IMR-90 (cell line): ENCODE data around the gene DPP6. TPM values are rescaled to one million over a fixed set of nuclear protein-coding genes. Genes with fewer than 3 reads are reported as not detected.

Experiments
- ATAC-seq: fragments of 200-7000 bp; cut with Tn5 transposase; 2 replicates; pipeline ENCODE4 v1.9.1; 2020; ENCODE audit warnings: low read depth, mild to moderate bottlenecking, moderate library complexity
- BruUV-seq: library from RNA; stranded (reverse); fragments of 400-500 nt; replicated peaks from 2 replicates; lab custom pipeline; 2021; lab: Mats Ljungman, UMichigan
- CTCF ChIA-PET: fragments of 300-600 bp; formaldehyde crosslinking; extraction: SDS; loops from one replicate; lab custom pipeline; 2021; ENCODE audit warnings: antibody characterized with exemption; lab: Yijun Ruan, JAX
- POLR2A ChIA-PET: fragments of 300-600 bp; sonication (Branson Sonifier 250); formaldehyde crosslinking; loops from one replicate; lab custom pipeline; 2022; ENCODE audit warnings: antibody characterized with exemption; ENCODE audit not compliant: unreplicated experiment; lab: Charles Lee
- DNase-seq: peaks from one replicate; pipeline ENCODE4 v3.0.0; 2013
- H2AFZ ChIP-seq: replicated peaks from 2 replicates; pipeline ENCODE3; 2013; ENCODE audit warnings: low read length, mild to moderate bottlenecking; ENCODE audit not compliant: poor library complexity
- H2AK5ac ChIP-seq: 2 replicates; pipeline ENCODE4 v1.6.1; 2013; ENCODE audit warnings: low read depth, low read length, inconsistent platforms
- H2AK9ac ChIP-seq: replicated peaks from 2 replicates; pipeline ENCODE3; 2013; ENCODE audit warnings: mild to moderate bottlenecking, low read depth, low read length, moderate library complexity; ENCODE audit not compliant: poor library complexity
- H2BK120ac ChIP-seq: 2 replicates; pipeline ENCODE4 v1.6.1; 2013; ENCODE audit warnings: low read depth, low read length, inconsistent platforms
- H2BK15ac ChIP-seq: 3 replicates; pipeline ENCODE4 v1.6.1; 2013; ENCODE audit warnings: low read depth, low read length, inconsistent platforms
- H2BK20ac ChIP-seq: 2 replicates; pipeline ENCODE4 v1.6.1; 2013; ENCODE audit warnings: low read depth, mild to moderate bottlenecking, inconsistent platforms, low read length, moderate library complexity
- H2BK5ac ChIP-seq: 2 replicates; pipeline ENCODE4 v1.6.1; 2013; ENCODE audit warnings: mild to moderate bottlenecking, low read depth, low read length, inconsistent platforms; ENCODE audit not compliant: poor library complexity, severe bottlenecking
- H3K14ac ChIP-seq: replicated peaks from 2 replicates; pipeline ENCODE4 v1.6.1; 2013; ENCODE audit warnings: low read depth, low read length, inconsistent platforms
- H3K18ac ChIP-seq: 2 replicates; pipeline ENCODE4 v1.6.1; 2013; ENCODE audit warnings: low read depth, low read length, control low read depth
- H3K23ac ChIP-seq: 2 replicates; pipeline ENCODE4 v1.6.1; 2013; ENCODE audit warnings: low read depth, low read length, inconsistent platforms
- H3K27ac ChIP-seq: 2 replicates; pipeline ENCODE4 v1.5.1; 2013; ENCODE audit warnings: mild to moderate bottlenecking, control low read depth, low read length; ENCODE audit not compliant: insufficient read depth
- H3K27me3 ChIP-seq: 2 replicates; pipeline ENCODE4 v1.6.1; 2013; ENCODE audit warnings: low read length; ENCODE audit not compliant: control insufficient read depth, insufficient read depth
- H3K36me3 ChIP-seq: 2 replicates; pipeline ENCODE4 v1.6.1; 2013; ENCODE audit warnings: low read length, mixed read lengths; ENCODE audit not compliant: control insufficient read depth, insufficient read depth
- H3K4ac ChIP-seq: 2 replicates; pipeline ENCODE4 v1.6.1; 2013; ENCODE audit warnings: low read depth, low read length, inconsistent platforms
- H3K4me1 ChIP-seq: 2 replicates; pipeline ENCODE4 v1.6.1; 2013; ENCODE audit warnings: low read length, mixed read lengths; ENCODE audit not compliant: control insufficient read depth, insufficient read depth
- H3K4me2 ChIP-seq: 2 replicates; pipeline ENCODE4 v1.6.1; 2013; ENCODE audit warnings: low read depth, mild to moderate bottlenecking, control low read depth, low read length, moderate library complexity
- H3K4me3 ChIP-seq: 2 replicates; pipeline ENCODE4 v1.5.1; 2013; ENCODE audit warnings: low read depth, mild to moderate bottlenecking, control low read depth, low read length, moderate library complexity; ENCODE audit not compliant: insufficient read depth
- H3K56ac ChIP-seq: 2 replicates; pipeline ENCODE4 v1.6.1; 2013; ENCODE audit warnings: low read length, inconsistent platforms; ENCODE audit not compliant: insufficient read depth; ENCODE audit errors: extremely low read depth
- H3K79me1 ChIP-seq, 2 experiments: 2 replicates each; pipeline ENCODE4 v1.6.1; 2013; ENCODE audit warnings: low read length in 2 of 2, inconsistent platforms in 1 of 2, low read depth in 1 of 2
- H3K9ac ChIP-seq: 2 replicates; pipeline ENCODE4 v1.6.1; 2013; ENCODE audit warnings: low read depth, low read length, control low read depth
- H3K9me1 ChIP-seq: 2 replicates; pipeline ENCODE4 v1.6.1; 2013; ENCODE audit warnings: low read length, inconsistent platforms; ENCODE audit not compliant: insufficient read depth
- H3K9me3 ChIP-seq: 2 replicates; pipeline ENCODE4 v1.6.1; 2013; ENCODE audit warnings: low read length; ENCODE audit not compliant: control insufficient read depth, insufficient read depth
- H4K20me1 ChIP-seq: 2 replicates; pipeline ENCODE4 v1.6.1; 2013; ENCODE audit warnings: low read length, inconsistent platforms; ENCODE audit not compliant: insufficient read depth
- H4K5ac ChIP-seq: 2 replicates; pipeline ENCODE4 v1.6.1; 2013; ENCODE audit warnings: mild to moderate bottlenecking, low read depth, low read length, control low read depth
- H4K8ac ChIP-seq, 2 experiments: 2 replicates each; pipeline ENCODE4 v1.6.1; 2013; ENCODE audit warnings: low read depth in 2 of 2, low read length in 2 of 2, control low read depth in 1 of 2, inconsistent platforms in 1 of 2
- H4K91ac ChIP-seq: 2 replicates; pipeline ENCODE4 v1.6.1; 2013; ENCODE audit warnings: low read depth, low read length, inconsistent platforms; ENCODE audit not compliant: insufficient read depth
- BHLHE40 ChIP-seq: fragments of 150-350 bp; IDR thresholded peaks from 2 replicates; pipeline ENCODE4 v1.6.1; 2016; ENCODE audit warnings: mild to moderate bottlenecking, low read depth, low read length
- CEBPB ChIP-seq: IDR thresholded peaks from 2 replicates; pipeline ENCODE4 v1.6.1; 2012; ENCODE audit warnings: low read depth, low read length, improper control_type of control experiment
- CHD1 ChIP-seq: IDR thresholded peaks from 2 replicates; pipeline ENCODE4 v1.6.1; 2012; ENCODE audit warnings: low read depth, low read length, improper control_type of control experiment
- MAFK ChIP-seq: IDR thresholded peaks from 2 replicates; pipeline ENCODE4 v1.6.1; 2012; ENCODE audit warnings: low read depth, low read length, improper control_type of control experiment
- MAZ ChIP-seq: IDR thresholded peaks from 2 replicates; pipeline ENCODE4 v1.6.1; 2012; ENCODE audit warnings: low read depth, mild to moderate bottlenecking, low read length, improper control_type of control experiment, moderate library complexity, borderline replicate concordance
- MXI1 ChIP-seq: IDR thresholded peaks from 2 replicates; pipeline ENCODE4 v1.6.1; 2012; ENCODE audit warnings: low read depth, mild to moderate bottlenecking, low read length, moderate library complexity, borderline replicate concordance
- POLR2A ChIP-seq: IDR thresholded peaks from 2 replicates; pipeline ENCODE4 v1.6.1; 2012; ENCODE audit warnings: mild to moderate bottlenecking, low read depth, low read length
- RAD21 ChIP-seq: IDR thresholded peaks from 2 replicates; pipeline ENCODE4 v1.6.1; 2012; ENCODE audit warnings: low read length, improper control_type of control experiment
- RCOR1 ChIP-seq: IDR thresholded peaks from 2 replicates; pipeline ENCODE4 v1.6.1; 2012; ENCODE audit warnings: mild to moderate bottlenecking, low read length, improper control_type of control experiment; ENCODE audit not compliant: insufficient replicate concordance
- RFX5 ChIP-seq: IDR thresholded peaks from 2 replicates; pipeline ENCODE4 v1.8.0; 2012; ENCODE audit warnings: low read depth, mild to moderate bottlenecking, low read length, moderate library complexity
- SMC3 ChIP-seq: fragments of 150-350 bp; IDR thresholded peaks from 2 replicates; pipeline ENCODE4 v1.6.1; 2016; ENCODE audit warnings: low read depth, mild to moderate bottlenecking, antibody characterized with exemption, low read length, moderate library complexity
- WGBS, 2 experiments: methylation state at CpG; one replicate each; pipeline versions ENCODE4 v1.1.5 to v1.1.7; 2013; ENCODE audit warnings: missing lambda C conversion rate in 2 of 2; ENCODE audit not compliant: insufficient read length in 1 of 2; ENCODE audit errors: extremely low coverage in 2 of 2; 5-methylcytosine and 5-hydroxymethylcytosine counted together
- dilution Hi-C: fragments of 300-500 bp; cut with HindIII; formaldehyde crosslinking; loops from one replicate; pipeline ENCODE4 v1.14.3; 2018; ENCODE audit warnings: low sequenced_read_pairs; ENCODE audit not compliant: unreplicated experiment
- in situ Hi-C: fragments of 300-500 bp; cut with MboI; formaldehyde crosslinking; loops from 3 replicates; pipeline ENCODE4 v1.14.3; 2019; ENCODE audit warnings: low sequenced_read_pairs, inconsistent platforms, mixed read lengths
- intact Hi-C: fragments of 100-400 bp; cut with micrococcal nuclease; formaldehyde crosslinking; loops from 2 replicates; pipeline ENCODE4 v1.10.0; 2022
- polyA plus RNA-seq, 3 experiments: library from polyadenylated mRNA; depleted of rRNA; stranded (reverse); fragments of >200 nt; gene quantifications; 2 replicates each; pipeline ENCODE4 v1.2.3, GENCODE V29; 2012; ENCODE audit warnings: low replicate concordance in 1 of 3
- total RNA-seq: library from RNA; depleted of rRNA; stranded (reverse); fragments of >200 nt; gene quantifications from 2 replicates; pipeline ENCODE4 v1.2.3, GENCODE V29; 2012
- TF ChIP-seq, protein P1 (sequence below): conservative IDR thresholded peaks from 2 replicates; pipeline ENCODE4 v1.5.1; 2012; ENCODE audit warnings: mild to moderate bottlenecking, low read depth, low read length, improper control_type of control experiment
- TF ChIP-seq, protein P2 (sequence below): fragments of 150-350 bp; IDR thresholded peaks from 2 replicates; pipeline ENCODE4 v1.6.1; 2017; ENCODE audit warnings: mild to moderate bottlenecking, antibody characterized with exemption, low read length, low read depth

DPP6 gene
- total and polyA plus RNA-seq, 2 of the 4 experiments (the other 2 are of a cell fraction), result not detected

DNA sequence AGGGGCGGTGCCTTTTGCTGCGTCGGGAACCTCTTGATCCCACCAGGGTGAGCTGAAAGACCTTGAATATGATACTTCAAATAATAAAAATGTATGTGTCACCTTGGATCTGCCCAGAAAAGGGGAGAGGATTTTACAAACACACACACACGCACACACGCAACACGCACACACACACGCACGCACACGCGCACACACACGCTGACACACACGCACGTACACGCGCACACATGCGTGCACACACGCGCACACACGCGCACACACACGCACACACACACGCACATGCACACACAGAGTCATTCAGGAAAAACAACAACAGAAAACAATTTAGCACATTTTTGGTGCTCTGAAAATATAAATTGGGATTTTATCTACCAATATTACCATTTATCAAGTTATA lies 571.2 kb downstream of the DPP6 start:
- CTCF ChIA-PET, result no interaction called here
- Histone ChIP-seq H3K27me3 (no peaks in the 10 kb centered on the region), H2BK120ac (no peak overlapping the region), H2AK5ac (no peak overlapping the region), H3K4ac (no peak overlapping the region), H4K5ac (no peak overlapping the region), H3K36me3 (no peaks in the 10 kb centered on the region), H2AFZ (no peak overlapping the region), H2BK5ac (no peak overlapping the region), H2BK15ac (no peak overlapping the region), H3K18ac (no peak overlapping the region), H3K4me2 (no peak overlapping the region), H4K8ac (no peak overlapping the region), H3K56ac (no peak overlapping the region), H3K23ac (no peak overlapping the region), H3K4me1 (no peaks in the 10 kb centered on the region), H4K20me1 (no peaks in the 10 kb centered on the region), H2BK20ac (no peak overlapping the region), H3K4me3 (no peak overlapping the region), H3K14ac (no peak overlapping the region), H2AK9ac (no peak overlapping the region), H3K27ac (no peak overlapping the region), H3K79me1 (no peaks in the 10 kb centered on the region), H3K9ac (no peak overlapping the region), H3K9me1 (no peaks in the 10 kb centered on the region), H3K9me3 (peaks cover 18% of the 10 kb centered on the region), H4K91ac (no peak overlapping the region)
- no TSS peak for BruUV-seq
- in situ Hi-C loops (no loop called here), intact Hi-C loops (no loop called here), dilution Hi-C loops (no loop called here)
- ATAC-seq (no peak), DNase-seq (no peak)
- no CpG with 5 or more reads among the region's 22 CpGs for WGBS, 2 experiments
- POLR2A ChIA-PET, result no interaction called here
- TF ChIP-seq BHLHE40, result no peak
- no peak for TF ChIP-seq POLR2A
- no peak for TF ChIP-seq RFX5
- no peak for TF ChIP-seq RAD21
- TF ChIP-seq SMC3, result no peak
- TF ChIP-seq, protein P1, sequence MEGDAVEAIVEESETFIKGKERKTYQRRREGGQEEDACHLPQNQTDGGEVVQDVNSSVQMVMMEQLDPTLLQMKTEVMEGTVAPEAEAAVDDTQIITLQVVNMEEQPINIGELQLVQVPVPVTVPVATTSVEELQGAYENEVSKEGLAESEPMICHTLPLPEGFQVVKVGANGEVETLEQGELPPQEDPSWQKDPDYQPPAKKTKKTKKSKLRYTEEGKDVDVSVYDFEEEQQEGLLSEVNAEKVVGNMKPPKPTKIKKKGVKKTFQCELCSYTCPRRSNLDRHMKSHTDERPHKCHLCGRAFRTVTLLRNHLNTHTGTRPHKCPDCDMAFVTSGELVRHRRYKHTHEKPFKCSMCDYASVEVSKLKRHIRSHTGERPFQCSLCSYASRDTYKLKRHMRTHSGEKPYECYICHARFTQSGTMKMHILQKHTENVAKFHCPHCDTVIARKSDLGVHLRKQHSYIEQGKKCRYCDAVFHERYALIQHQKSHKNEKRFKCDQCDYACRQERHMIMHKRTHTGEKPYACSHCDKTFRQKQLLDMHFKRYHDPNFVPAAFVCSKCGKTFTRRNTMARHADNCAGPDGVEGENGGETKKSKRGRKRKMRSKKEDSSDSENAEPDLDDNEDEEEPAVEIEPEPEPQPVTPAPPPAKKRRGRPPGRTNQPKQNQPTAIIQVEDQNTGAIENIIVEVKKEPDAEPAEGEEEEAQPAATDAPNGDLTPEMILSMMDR, result no peak
- TF ChIP-seq MAZ, result no peak
- TF ChIP-seq RCOR1, result no peak
- TF ChIP-seq CEBPB, result no peak
- no peak for TF ChIP-seq MXI1
- TF ChIP-seq, protein P2, sequence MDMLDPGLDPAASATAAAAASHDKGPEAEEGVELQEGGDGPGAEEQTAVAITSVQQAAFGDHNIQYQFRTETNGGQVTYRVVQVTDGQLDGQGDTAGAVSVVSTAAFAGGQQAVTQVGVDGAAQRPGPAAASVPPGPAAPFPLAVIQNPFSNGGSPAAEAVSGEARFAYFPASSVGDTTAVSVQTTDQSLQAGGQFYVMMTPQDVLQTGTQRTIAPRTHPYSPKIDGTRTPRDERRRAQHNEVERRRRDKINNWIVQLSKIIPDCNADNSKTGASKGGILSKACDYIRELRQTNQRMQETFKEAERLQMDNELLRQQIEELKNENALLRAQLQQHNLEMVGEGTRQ, result no peak
- no peak for TF ChIP-seq MAFK
- no peak for TF ChIP-seq CHD1
